ENCODE measurements around the gene CBL.

The CBL gene

DNA sequence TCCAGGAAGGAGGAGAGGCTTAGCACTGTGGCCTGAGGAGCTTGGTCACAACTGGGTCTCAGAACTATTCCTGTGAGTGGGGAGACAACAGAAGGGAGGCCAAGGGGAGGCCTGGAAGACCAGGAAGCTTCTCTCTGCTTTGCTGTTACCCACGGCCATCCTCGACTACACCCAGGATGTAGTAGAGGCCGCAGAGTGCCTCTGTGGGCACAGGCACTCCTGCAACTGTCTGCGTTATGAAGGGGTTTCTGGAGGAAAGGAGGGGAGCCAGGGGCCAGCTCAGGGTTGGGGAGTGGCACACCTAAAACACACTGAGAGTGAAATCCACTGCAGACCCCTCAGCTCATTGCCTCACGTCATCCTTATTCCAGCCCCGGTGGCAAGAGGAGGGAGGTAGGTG lies 144.2 kb downstream of the CBL start:
- no peak for DNase-seq

DNA sequence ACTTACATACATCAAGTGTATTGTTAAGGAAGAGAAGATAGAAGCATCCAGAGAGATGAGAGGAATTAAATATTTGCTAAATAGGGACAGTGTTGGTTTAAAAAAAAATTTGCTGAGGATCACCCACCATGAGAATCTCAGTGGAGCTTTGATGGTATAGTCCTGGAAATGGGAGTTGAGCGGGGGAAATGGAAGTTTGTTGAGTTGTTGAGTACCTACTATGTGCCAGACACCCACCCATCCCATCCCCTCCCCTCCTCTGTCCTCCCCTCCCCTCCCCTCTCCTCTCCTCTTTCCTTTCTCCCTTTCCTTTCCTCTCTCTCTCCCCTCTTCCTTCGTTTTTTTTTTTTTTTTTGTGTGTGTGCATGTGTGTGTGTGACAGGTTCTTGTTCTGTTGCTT lies 145.1 kb downstream of the CBL start:
- no peak for DNase-seq

DNA sequence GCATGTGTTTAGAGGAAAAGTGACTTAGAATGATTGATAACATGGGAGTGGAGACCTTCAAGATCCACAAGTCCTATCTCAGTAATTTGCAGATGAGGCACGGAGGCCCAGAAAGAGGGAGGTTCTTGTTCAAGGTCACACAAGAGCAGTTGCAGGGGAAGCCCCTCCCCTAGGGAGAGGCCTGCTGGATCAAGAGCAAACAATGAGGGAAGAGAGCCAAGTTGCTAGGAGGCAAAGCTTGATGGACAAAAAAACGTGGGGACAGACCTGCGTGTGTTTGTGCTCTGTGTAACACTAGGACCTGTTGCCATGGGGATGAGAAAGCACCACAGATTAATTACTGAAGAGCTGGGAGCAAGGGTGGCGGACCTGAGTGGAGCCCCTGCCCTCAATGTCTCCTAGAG lies 146.7 kb downstream of the CBL start:
- DNase-seq: no peak

DNA sequence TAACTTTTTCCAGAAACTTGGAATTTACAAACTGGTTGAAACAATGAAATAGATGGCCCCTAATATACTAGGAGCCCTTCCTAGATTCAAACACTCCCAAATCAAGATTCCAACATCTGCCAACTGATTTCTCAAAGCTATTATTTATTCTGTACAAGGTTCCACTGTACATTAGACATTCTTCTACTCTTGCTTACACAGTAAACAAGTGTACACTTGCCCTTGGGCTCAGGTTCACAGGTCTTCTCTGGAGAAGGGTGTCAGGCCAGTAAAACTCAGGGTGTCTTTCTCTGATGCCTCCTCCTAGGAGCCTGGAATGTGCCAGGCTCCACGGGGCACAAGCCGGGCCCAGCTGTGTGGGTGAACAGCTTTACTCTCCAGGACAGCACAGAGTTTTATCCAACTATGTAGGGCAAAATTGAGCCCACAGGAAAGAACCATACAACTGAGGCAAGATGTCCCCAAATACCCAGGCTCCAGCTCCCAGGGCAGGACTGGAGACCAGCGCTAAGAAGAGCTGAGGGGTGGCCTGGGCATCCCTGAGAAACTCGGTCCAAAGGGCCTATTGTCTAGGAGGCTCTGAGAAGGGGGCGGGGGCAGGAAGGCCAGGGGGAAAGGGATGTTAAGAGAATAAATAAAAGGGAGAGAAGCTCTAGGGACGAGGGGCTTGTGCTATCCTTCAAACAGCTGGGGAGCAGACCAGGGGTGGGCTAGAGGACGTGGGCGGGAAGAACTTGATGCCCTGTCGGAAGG lies 149.1 kb downstream of the CBL start:
- no peak for DNase-seq

DNA sequence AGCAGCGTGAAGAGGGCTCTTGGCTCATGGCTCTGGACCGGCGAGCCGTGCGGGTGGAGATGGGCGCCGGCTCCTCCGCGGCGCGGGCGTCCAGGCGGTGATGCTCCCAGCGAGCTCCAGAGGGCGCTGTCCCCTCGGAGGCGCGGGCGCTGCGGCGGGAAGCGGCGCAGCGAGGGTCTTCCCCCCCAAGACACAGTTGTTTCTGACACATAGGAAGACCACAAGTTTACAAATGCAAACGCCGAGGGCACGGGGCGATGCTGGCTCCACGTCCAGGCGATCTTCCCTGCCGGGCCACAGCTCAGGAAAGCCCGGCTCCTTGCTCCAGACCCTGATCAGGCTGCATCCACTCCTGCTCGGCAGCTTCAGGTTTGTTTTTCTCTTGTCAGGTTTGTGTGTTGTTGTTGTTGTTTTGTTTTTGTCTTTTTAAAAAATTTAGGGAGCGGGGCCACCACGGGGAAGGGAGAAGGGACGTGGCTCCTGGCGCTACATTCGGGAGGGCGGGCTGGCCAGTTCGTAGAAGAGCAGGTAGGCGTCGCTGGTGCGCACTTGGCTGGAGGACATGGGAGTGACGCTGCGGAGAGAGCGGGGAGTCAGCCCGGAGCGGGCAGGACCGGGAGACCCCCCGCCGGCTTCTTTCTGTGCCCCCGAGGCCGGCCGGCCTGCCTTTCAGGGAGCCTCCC lies 150.4 kb downstream of the CBL start:
- peak; percentile 77 for DNase-seq

DNA sequence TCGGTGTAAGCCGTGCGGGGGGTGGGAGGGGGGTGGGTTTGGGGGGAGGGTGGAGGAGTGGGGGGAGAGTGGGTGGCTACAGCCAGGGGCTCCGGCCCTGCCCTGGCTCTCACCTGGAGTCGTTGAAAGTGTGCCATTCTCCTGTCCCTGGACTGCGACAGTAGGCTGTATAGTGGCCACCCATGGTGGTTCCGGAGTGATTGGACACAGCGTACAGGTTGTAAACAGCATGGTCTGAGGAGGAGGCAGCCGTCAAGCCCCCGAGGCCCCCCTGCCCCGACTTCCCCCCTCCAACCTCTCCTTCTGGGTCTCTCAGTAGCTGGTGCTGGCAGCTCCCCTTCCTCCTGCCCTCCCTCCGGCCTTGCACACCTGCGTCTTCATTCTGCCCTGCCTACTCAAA lies 150.9 kb downstream of the CBL start:
- no peak for DNase-seq
